ENCODE results near the gene KDM8.

The KDM8 gene

DNA sequence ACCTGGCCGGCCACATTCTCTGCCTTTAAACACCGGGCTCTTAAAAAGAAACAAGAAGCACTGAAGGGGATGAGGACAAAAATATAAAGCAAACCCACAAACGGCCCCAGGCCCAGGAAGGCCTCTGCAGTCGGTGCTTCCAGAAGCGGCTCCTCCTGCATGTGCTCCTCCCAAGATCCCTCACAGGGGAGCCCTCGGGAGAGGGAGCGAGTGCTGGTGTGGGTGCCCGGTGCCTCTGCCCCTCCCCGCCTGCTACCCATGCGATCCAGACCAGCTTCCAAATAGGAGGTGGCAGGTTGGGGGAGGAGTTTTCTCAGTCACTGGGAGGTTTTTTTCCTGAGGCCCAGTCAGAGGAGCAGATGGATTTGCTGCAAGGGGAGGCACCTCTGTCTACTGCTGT, 15.8 kb downstream of the KDM8 start:
- no peak overlapping the region for H3K4me3 ChIP-seq (ENCODE audit: low read depth, low read length)
- no peaks in the 10 kb centered on the region for H3K36me3 ChIP-seq (replicated peaks)
- in situ Hi-C loops (cut with HindIII; ENCODE audit: low pct_ligation_motif_present, low sequenced_read_pairs): no loop called here
- no peak overlapping the region for H3K27ac ChIP-seq
- TF ChIP-seq, protein P1, sequence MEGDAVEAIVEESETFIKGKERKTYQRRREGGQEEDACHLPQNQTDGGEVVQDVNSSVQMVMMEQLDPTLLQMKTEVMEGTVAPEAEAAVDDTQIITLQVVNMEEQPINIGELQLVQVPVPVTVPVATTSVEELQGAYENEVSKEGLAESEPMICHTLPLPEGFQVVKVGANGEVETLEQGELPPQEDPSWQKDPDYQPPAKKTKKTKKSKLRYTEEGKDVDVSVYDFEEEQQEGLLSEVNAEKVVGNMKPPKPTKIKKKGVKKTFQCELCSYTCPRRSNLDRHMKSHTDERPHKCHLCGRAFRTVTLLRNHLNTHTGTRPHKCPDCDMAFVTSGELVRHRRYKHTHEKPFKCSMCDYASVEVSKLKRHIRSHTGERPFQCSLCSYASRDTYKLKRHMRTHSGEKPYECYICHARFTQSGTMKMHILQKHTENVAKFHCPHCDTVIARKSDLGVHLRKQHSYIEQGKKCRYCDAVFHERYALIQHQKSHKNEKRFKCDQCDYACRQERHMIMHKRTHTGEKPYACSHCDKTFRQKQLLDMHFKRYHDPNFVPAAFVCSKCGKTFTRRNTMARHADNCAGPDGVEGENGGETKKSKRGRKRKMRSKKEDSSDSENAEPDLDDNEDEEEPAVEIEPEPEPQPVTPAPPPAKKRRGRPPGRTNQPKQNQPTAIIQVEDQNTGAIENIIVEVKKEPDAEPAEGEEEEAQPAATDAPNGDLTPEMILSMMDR (IDR thresholded peaks at IDR 0.05; ENCODE audit: low read depth, low read length, missing control alignments): no peak
- no peak for DNase-seq
- no peaks in the 10 kb centered on the region for H3K27me3 ChIP-seq (replicated peaks)

DNA sequence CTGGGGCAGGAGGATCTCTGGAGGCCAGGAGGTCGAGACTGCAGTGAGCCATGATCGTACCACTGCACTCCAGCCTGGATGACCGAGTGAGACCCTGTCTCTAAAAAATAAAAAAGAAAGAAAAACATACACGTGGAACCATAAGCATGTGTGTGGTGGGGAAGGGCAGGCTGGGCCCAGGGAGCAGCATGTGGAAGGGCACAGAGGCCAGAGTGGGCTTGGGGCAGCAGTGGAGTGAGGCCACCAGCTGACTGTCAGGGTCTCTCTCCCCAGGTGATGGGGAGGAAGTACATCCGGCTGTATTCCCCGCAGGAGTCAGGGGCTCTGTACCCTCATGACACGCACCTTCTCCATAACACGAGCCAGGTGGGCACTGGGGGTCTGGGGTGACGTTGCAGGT, 16.8 kb downstream of the KDM8 start:
- peaks cover under 1% of the 10 kb centered on the region for H3K36me3 ChIP-seq (replicated peaks)
- no peak overlapping the region for H3K4me3 ChIP-seq (ENCODE audit: low read depth, low read length)
- TF ChIP-seq, protein P1 (IDR thresholded peaks at IDR 0.05; ENCODE audit: low read depth, low read length, missing control alignments): no peak
- H3K27ac ChIP-seq: no peak overlapping the region
- no peaks in the 10 kb centered on the region for H3K27me3 ChIP-seq (replicated peaks)
- in situ Hi-C loops (cut with HindIII; ENCODE audit: low pct_ligation_motif_present, low sequenced_read_pairs): no loop called here
- no peak for DNase-seq

DNA sequence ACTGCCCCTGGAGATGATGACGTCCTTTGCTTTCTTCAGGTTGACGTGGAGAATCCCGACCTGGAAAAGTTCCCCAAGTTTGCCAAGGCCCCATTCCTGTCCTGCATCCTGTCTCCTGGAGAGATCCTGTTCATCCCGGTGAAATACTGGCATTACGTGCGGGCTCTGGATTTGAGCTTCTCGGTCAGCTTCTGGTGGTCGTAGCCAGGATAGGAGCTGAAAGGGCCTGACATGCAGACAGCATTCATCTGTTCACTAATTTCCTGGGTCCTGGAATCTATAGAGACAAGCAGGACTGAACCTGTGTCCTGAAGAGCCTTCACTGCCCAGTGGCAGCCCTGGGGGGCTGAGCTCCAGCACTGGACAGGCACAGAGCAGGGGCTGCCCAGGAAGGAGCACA, 17.2 kb downstream of the KDM8 start:
- Histone ChIP-seq H3K36me3 (replicated peaks) (peaks cover 3% of the 10 kb centered on the region), H3K27ac (no peak overlapping the region), H3K27me3 (replicated peaks) (no peaks in the 10 kb centered on the region), H3K4me3 (ENCODE audit: low read depth, low read length) (no peak overlapping the region)
- in situ Hi-C loops (cut with HindIII; ENCODE audit: low pct_ligation_motif_present, low sequenced_read_pairs): no loop called here
- TF ChIP-seq, protein P1 (IDR thresholded peaks at IDR 0.05; ENCODE audit: low read depth, low read length, missing control alignments): no peak
- no peak for DNase-seq

DNA sequence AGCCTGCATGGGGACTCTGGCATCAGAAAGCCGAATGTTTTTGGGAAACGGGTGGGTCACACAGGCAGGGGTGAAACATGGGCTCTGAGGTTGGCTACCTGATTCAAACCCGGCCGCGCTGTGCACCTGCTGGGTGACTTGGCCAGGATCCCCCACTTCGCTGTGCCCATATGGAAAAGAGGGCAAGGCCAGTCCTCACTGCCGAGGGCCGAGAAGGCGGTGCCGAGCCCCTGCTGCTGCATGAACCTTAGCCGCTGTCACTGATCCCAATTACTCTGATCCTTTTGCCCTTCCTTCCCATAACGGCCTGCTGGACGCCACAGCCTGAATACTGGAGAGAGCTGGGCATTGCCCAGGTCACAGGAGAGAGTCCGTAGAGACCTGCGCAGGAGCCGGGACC, 17.7 kb downstream of the KDM8 start:
- no peak for DNase-seq
- no peak overlapping the region for H3K27ac ChIP-seq
- TF ChIP-seq, protein P1 (IDR thresholded peaks at IDR 0.05; ENCODE audit: low read depth, low read length, missing control alignments): no peak
- H3K27me3 ChIP-seq (replicated peaks): no peaks in the 10 kb centered on the region
- peaks cover 3% of the 10 kb centered on the region for H3K36me3 ChIP-seq (replicated peaks)
- in situ Hi-C loops (cut with HindIII; ENCODE audit: low pct_ligation_motif_present, low sequenced_read_pairs): no loop called here
- no peak overlapping the region for H3K4me3 ChIP-seq (ENCODE audit: low read depth, low read length)

DNA sequence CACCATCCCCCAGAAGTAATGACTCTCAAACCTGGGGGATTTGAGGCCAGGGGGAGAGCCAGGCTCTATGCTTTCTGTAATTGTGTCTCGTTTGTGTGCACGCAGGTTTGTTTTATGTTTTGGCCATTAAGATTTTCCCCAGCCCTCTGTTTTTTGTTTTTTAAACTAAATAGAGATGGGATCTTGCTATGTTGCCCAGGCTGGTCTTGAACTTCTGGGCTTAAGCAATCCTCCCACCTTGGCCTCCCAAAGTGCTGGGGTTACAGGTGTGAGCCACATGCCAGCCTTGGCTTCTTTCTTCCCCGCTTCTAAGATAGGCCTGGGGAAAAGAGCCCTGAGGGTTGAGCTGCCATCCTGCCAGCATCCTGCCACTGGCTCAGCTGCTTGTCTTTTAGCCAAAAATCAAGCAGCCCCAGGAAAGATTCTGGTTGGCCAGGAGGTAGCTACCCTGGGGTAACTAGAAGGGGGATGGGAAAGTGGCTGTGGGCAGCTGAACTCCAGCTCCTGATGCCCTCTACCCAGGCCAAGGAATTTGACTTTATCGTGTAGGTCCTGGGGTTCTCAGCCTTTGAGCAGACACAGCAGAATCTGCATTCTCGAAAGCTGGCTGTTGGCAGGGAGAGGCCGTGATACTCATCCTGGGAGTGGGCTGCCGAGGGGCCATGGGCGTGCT, 18.4 kb downstream of the KDM8 start:
- H3K36me3 ChIP-seq (replicated peaks): peaks cover 3% of the 10 kb centered on the region
- TF ChIP-seq, protein P1 (IDR thresholded peaks at IDR 0.05; ENCODE audit: low read depth, low read length, missing control alignments): no peak
- H3K27ac ChIP-seq: no peak overlapping the region
- in situ Hi-C loops (cut with HindIII; ENCODE audit: low pct_ligation_motif_present, low sequenced_read_pairs): no loop called here
- DNase-seq: no peak
- no peak overlapping the region for H3K4me3 ChIP-seq (ENCODE audit: low read depth, low read length)
- no peaks in the 10 kb centered on the region for H3K27me3 ChIP-seq (replicated peaks)
